Neural crest cell (in vitro differentiated cells): ENCODE data around the gene TXNDC9. TPM values are rescaled to one million over a fixed set of nuclear protein-coding genes. Genes with fewer than 3 reads are reported as not detected.

Experiments used
- DNase-seq: peaks from one replicate; pipeline ENCODE4 v3.0.0; 2021; ENCODE audit warnings: low read depth, mixed read lengths, low spot score
- H3K27ac Mint-ChIP-seq: one replicate; pipeline ENCODE4 v1.8.0; 2021; ENCODE audit warnings: mild to moderate bottlenecking, mixed read lengths; ENCODE audit not compliant: unreplicated experiment
- H3K27me3 Mint-ChIP-seq: 2 replicates; pipeline ENCODE4 v1.8.0; 2021; ENCODE audit warnings: low read depth, mild to moderate bottlenecking, mixed read lengths
- H3K36me3 Mint-ChIP-seq: 2 replicates; pipeline ENCODE4 v1.8.0; 2021; ENCODE audit warnings: low read depth, mild to moderate bottlenecking, mixed read lengths
- H3K4me1 Mint-ChIP-seq: 2 replicates; pipeline ENCODE4 v1.8.0; 2021; ENCODE audit warnings: mixed read lengths
- H3K4me3 Mint-ChIP-seq: one replicate; pipeline ENCODE4 v1.8.0; 2021; ENCODE audit warnings: mild to moderate bottlenecking, mixed read lengths
- H3K9me3 Mint-ChIP-seq: 2 replicates; pipeline ENCODE4 v1.8.0; 2021; ENCODE audit warnings: mixed read lengths
- long read RNA-seq: library from polyadenylated mRNA; unstranded; transcript quantifications from one replicate; pipeline ENCODE4 v2.0.0, GENCODE V29; 2020
- total RNA-seq: library from RNA; stranded (reverse); gene quantifications from 2 replicates; pipeline ENCODE4 v1.2.1, GENCODE V29; 2021
- TF ChIP-seq, protein P1 (sequence below): fragments of 200-600 bp; sonication (generic); conservative IDR thresholded peaks from 2 replicates; pipeline ENCODE4 v1.5.0; 2021; ENCODE audit warnings: antibody characterized with exemption, mild to moderate bottlenecking

Gene TXNDC9, protein sequence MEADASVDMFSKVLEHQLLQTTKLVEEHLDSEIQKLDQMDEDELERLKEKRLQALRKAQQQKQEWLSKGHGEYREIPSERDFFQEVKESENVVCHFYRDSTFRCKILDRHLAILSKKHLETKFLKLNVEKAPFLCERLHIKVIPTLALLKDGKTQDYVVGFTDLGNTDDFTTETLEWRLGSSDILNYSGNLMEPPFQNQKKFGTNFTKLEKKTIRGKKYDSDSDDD
- 30.7 and 35.0 TPM in 2 replicates for total RNA-seq
- long read RNA-seq, transcript TXNDC9-201 (5 exons, 1,637 nt), result major isoform, 181 of 195 reads
- long read RNA-seq, partial matches to known transcripts, result 1 of 195 reads
- long read RNA-seq, other reads (novel, unspliced or antisense), result 6 of 195 reads

DNA sequence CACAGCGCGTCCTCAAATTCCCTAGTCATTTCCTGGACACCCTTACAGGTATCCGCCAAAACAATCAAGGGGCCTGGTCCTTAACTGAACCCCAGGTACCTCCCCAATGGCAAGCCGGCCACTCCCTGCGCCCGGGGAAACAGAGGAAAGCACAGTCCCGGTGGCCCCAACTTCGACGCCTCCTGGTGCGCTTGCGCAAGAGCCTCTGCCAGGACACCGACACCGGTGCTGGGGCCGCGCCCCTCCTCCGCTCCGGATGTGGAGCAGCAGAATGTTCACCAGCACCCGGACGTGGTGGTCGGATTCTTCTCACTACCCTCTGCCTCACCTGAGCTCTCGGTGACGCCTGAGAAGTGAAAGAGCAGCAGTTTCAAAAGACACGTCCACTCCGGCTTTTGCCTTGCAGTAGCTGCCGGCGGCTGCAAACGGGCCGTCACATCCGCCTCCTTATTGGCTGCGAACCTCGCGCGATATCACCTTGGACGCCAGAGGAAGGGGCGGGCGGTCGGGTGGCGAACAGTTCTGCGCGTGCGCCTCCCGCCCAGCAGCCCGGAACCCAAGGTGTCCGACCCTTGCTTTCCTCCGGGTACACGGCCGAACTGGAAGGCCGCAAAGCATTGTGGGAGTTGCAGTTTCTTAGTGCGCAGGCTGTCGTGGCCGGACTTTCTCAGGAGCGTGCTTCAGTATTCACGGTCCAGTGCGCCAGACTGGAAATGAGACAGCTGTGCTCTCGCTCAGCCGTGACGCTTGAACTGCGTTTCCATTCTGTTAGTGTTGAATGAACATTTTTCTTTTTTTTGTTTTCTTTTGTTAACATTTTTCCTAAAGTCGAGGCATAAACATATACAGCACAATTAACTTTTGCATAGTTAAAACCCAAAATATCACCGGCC is at the start of gene TXNDC9:
TXNDC9 (minus strand) TSS at position 423 of the 893 bp plus-strand sequence. CDS start 3,123 bp downstream, outside the sequence.
- Mint-ChIP-seq H3K4me1 (peaks cover 13% of the 10 kb centered on the region), H3K9me3 (no peaks in the 10 kb centered on the region), H3K27ac (peak within 1 kb of the TSS; percentile 70), H3K4me3 (no peak within 1 kb of the TSS), H3K27me3 (no peaks in the 10 kb centered on the region), H3K36me3 (peaks cover 2% of the 10 kb centered on the region)
- TF ChIP-seq, protein P1, sequence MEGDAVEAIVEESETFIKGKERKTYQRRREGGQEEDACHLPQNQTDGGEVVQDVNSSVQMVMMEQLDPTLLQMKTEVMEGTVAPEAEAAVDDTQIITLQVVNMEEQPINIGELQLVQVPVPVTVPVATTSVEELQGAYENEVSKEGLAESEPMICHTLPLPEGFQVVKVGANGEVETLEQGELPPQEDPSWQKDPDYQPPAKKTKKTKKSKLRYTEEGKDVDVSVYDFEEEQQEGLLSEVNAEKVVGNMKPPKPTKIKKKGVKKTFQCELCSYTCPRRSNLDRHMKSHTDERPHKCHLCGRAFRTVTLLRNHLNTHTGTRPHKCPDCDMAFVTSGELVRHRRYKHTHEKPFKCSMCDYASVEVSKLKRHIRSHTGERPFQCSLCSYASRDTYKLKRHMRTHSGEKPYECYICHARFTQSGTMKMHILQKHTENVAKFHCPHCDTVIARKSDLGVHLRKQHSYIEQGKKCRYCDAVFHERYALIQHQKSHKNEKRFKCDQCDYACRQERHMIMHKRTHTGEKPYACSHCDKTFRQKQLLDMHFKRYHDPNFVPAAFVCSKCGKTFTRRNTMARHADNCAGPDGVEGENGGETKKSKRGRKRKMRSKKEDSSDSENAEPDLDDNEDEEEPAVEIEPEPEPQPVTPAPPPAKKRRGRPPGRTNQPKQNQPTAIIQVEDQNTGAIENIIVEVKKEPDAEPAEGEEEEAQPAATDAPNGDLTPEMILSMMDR, result no peak
- peak; percentile 97 for DNase-seq

DNA sequence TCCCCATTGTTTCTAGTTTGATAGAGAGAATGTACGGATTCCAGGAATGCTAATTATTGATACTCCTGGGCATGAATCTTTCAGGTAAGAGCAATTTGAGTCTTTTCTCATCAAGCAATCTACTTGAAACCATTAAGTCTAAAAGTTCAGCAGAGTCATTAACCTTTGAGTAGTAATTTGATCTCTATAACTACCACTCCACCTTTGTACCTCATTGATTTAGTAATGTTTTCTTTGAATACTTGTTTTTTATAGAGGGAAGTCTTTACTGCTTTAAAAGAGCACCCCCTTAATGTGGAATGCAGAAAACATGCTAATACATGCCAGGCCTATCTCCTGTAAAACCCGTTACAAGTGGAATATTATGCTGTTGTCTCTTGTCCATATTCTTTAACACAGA is 46.0 kb upstream of the TXNDC9 start:
- Mint-ChIP-seq H3K36me3 (peaks cover 26% of the 10 kb centered on the region), H3K4me1 (no peaks in the 10 kb centered on the region), H3K27me3 (no peaks in the 10 kb centered on the region)

DNA sequence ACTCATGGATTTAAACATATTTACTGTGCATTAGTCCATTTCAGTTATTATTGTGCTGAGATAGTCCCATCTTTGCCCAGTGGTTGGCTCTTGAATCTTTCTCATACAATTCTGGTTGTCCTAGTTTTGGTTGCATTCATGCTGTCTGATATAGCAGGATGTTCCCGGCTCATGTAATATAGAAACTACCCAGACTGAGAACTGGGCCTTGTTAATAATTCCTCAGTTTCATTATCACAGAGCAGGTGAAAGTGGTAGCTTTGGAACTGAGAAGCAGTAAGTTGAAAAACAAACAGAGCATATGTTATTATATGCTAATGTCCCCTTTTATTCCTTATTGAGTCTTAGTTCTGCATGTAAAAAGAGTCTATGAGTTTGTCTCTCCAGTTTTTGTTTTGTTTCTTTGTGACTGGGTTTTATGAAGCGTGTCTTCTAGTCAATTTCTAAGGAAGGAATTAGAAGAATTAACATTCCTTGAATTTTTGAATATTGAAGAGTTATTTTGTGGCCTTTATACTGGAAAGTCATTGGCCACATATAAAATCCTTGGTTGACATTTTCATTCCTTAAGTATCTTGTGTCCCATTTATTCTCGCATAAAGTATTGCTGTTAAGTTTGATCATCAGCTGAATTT is 44.4 kb upstream of the TXNDC9 start:
- H3K4me1 Mint-ChIP-seq, result no peaks in the 10 kb centered on the region
- H3K9me3 Mint-ChIP-seq, result no peaks in the 10 kb centered on the region
- no peak overlapping the region for H3K27ac Mint-ChIP-seq
- H3K4me3 Mint-ChIP-seq, result no peak overlapping the region
- TF ChIP-seq, protein P1, result no peak
- H3K27me3 Mint-ChIP-seq, result no peaks in the 10 kb centered on the region
- no peak for DNase-seq
- peaks cover 30% of the 10 kb centered on the region for H3K36me3 Mint-ChIP-seq

More for the DNA sequence above, 46.0 kb upstream of the TXNDC9 start:
- DNase-seq, result no peak
- no peaks in the 10 kb centered on the region for H3K9me3 Mint-ChIP-seq
- no peak overlapping the region for H3K27ac Mint-ChIP-seq
- no peak overlapping the region for H3K4me3 Mint-ChIP-seq
- TF ChIP-seq, protein P1, result no peak

DNA sequence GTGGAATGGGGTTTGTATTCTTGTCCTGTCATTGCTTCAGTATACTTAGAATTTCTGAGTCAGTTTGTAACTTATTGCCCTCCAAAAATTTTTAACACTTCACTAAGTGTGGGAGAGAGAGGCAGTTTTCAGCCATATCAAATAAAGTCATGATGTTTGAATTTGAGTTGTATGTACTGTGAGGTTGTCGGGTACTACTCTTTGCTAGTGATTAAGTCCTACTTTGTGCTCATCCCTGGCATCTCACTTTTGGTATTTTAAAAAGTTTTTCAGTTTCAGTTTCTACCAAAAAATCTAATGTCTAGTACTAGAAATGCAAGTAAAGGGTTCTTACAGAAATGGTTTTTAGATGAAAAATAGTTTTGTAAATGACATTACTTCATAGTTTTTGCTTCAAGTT is 41.7 kb upstream of the TXNDC9 start:
- H3K27ac Mint-ChIP-seq, result no peak overlapping the region
- no peak overlapping the region for H3K4me3 Mint-ChIP-seq
- H3K9me3 Mint-ChIP-seq, result peaks cover 10% of the 10 kb centered on the region
- DNase-seq, result no peak
- H3K4me1 Mint-ChIP-seq, result no peaks in the 10 kb centered on the region
- peaks cover 50% of the 10 kb centered on the region for H3K36me3 Mint-ChIP-seq
- H3K27me3 Mint-ChIP-seq, result no peaks in the 10 kb centered on the region
- TF ChIP-seq, protein P1, result no peak

DNA sequence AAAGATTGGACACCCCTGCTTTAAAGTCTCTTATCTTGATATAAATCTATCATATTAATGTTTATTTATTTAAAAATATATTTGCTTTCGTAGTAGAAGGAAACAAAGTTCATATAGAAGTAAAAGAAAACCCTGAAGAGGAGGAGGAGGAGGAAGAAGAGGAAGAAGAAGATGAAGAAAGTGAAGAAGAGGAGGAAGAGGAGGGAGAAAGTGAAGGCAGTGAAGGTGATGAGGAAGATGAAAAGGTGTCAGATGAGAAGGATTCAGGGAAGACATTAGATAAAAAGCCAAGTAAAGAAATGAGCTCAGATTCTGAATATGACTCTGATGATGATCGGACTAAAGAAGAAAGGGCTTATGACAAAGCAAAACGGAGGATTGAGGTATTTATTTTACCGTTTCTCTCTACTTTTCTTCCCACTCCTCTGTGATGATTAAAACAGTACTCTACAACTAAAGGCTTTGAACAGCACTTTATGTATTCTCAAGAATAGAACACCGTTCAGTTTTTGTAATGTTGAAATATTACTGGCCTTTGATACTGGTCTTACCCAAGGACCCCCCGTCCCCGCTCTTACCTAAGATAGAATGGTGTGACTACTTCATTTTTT is 40.2 kb upstream of the TXNDC9 start:
- no peak for DNase-seq
- TF ChIP-seq, protein P1, result no peak
- peaks cover 56% of the 10 kb centered on the region for H3K36me3 Mint-ChIP-seq
- no peaks in the 10 kb centered on the region for H3K4me1 Mint-ChIP-seq
- H3K9me3 Mint-ChIP-seq, result peaks cover 12% of the 10 kb centered on the region
- H3K27me3 Mint-ChIP-seq, result no peaks in the 10 kb centered on the region
- no peak overlapping the region for H3K4me3 Mint-ChIP-seq
- no peak overlapping the region for H3K27ac Mint-ChIP-seq
